GM10266 (cell line): ENCODE measurements around the gene ERLEC1.
"Not testable (repeated sequence)": the region's sequence is repeated elsewhere in the genome, so short reads cannot be mapped to it uniquely, and the experiment has no call there.

Source experiments
- DNase-seq: peaks from one replicate; pipeline ENCODE4 v3.0.0; 2012; ENCODE audit errors: extremely low spot score
- CTCF ChIP-seq: IDR thresholded peaks from 2 replicates; pipeline ENCODE4 v1.5.1; 2012; ENCODE audit warnings: mild to moderate bottlenecking, low read depth; ENCODE audit not compliant: control insufficient read depth, insufficient read depth; ENCODE audit errors: missing control alignments

ERLEC1 gene

DNA sequence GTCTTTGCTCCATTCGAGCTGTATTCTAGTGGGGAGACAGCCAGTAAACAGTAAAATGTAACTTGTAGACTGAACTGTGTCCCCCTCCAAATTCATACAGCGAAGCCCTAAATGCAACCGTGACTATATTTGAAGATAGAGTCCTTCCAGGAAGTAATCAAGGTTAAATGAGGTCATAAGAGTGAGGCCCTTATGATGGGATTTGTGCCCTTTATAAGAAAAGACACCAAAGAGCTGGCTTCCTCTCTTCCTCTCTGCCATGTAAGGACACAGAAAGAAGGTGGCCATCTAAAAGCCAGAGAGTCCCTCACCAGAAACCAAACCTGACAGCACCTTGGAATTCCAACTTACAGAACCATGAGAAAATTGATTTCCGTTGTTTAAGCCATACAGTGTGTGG is 41.5 kb downstream of the ERLEC1 start:
- TF ChIP-seq CTCF: no peak
- DNase-seq: no peak

DNA sequence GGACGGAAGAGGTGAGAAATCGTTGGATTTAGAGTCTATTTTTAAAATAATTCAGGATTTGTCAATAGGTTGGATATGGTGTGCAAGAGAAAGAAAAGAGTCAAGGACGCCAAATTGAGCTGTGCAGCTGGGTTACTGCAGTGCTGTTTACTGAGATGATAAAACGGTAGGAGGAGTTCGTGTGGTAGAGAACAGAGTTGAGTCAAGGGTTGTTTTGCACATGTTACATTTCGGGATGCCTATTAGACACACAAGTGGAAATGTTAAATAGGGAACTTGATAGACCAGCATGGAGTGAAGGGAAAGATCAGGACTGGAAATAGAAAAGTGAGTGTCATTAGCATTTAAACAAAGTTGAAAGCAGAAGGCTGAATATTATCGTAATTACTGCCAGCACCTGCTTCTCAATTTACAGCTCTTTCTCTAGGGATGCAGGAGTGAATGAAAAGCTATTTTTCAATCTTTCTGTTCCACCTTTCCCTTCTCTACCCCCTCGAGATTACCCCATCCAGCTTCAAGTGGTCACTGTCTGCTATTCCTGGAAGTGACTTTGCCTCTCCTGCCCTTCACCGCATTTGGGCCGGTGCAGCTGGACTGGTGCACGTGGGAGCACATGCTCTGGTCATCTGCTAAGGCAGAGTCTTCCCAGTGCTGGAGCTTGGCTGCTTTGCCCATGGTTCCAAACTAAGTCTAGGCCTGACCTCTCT is 42.6 kb downstream of the ERLEC1 start:
- no peak for TF ChIP-seq CTCF
- DNase-seq: no peak

DNA sequence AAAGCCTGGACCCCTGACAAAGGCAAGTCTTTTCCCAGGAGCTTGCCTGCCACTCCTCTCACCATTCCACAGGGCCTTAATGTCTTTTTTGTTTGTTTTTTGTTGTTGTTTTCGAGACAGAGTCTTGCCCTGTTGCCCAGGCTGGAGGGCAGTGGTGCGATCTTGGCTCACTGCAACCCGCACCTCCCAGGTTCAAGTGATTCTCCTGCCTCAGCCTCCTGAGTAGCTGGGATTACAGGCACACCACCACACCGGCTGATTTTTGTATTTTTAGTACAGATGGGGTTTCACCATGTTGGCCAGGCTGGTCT is 43.1 kb downstream of the ERLEC1 start:
- DNase-seq: not testable (repeated sequence)

DNA sequence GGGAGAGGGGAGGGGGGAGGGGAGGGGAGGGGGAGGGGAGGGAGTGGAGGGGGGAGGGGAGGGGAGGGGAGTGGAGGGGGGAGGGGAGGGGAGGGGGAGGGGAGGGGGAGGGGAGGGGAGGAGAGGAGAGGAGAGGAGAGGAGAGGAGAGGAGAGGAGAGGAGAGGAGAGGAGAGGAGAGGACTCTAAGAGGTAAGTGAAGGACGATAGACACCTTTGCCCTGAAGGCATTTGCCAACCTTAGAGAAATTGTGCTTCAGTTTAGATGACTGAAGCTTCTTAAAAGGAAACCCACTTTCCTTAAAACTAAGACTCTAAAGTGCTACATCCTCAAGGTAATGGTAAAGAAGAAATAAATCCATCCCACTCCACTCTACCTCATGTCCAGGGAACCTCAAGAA is 53.7 kb downstream of the ERLEC1 start:
- no peak for TF ChIP-seq CTCF
- no peak for DNase-seq

- DNase-seq: not testable (repeated sequence)
Measured at GRCh38 chr2:53841651-53842050, 54.8 kb downstream of the ERLEC1 start.

- no peak for TF ChIP-seq CTCF
- no peak for DNase-seq
Measured at GRCh38 chr2:53842891-53843290, 56.0 kb downstream of the ERLEC1 start.

DNA sequence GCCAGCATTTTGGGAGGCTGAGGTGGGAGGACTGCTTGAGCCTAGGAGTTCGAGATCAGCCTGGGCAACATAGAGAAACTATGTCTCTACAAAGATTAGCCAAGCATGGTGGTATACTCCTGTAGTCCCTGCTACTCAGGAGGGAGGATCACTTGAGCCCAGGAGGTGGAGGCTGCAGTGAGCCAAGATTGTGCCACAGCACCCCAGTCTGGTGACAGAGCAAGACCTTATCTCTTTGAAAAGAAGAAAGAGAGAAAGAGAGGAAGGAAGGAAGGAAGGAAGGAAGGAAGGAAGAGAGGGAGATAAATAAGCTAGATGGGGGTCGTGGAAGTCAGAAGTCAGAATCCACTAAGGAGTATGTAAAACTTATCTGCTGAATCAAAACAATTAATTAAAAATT is 56.8 kb downstream of the ERLEC1 start:
- no peak for DNase-seq
- TF ChIP-seq CTCF: no peak

GRCh38 chr2:53848062-53848461 is 61.2 kb downstream of the ERLEC1 start:
- DNase-seq: no peak
- no peak for TF ChIP-seq CTCF

- DNase-seq: not testable (repeated sequence)
Measured at GRCh38 chr2:53851052-53851757, 64.4 kb downstream of the ERLEC1 start.
